Measurements from ENCODE around the gene SERPINB4. TPM values are rescaled to one million over a fixed set of nuclear protein-coding genes. Genes with fewer than 3 reads are reported as not detected.
"Not testable (repeated sequence)": the region's sequence is repeated elsewhere in the genome, so short reads cannot be mapped to it uniquely, and the experiment has no call there.

The SERPINB4 gene
- not detected for polyA plus RNA-seq (2012; ENCODE audit: insufficient read depth, insufficient read length)

DNA sequence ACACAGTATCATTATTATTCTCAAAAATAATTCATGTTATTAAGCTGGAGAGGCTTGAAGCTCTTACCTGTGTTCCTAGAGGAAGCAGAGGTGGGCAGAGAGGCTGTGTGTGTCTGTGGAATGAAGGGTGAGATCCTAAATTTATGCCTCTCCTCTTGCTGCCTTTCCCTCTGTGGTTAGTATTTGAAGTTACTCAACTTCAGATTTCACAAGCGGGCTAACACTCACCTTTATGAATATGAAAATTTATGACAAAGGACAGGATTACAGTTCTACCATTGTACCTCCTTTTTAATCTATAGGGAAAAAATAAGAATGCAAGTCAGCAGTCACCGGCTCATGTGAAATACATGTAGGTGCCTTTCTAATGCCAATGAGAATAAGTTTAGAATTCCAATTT is at the start of gene SERPINB4:
SERPINB4 (minus strand) TSS at position 115 of the 400 bp plus-strand sequence. CDS start 679 bp downstream, outside the sequence.
- not testable (repeated sequence) for DNase-seq (ENCODE audit: low read depth, low spot score); H3K4me3 ChIP-seq (ENCODE audit: low read length)

DNA sequence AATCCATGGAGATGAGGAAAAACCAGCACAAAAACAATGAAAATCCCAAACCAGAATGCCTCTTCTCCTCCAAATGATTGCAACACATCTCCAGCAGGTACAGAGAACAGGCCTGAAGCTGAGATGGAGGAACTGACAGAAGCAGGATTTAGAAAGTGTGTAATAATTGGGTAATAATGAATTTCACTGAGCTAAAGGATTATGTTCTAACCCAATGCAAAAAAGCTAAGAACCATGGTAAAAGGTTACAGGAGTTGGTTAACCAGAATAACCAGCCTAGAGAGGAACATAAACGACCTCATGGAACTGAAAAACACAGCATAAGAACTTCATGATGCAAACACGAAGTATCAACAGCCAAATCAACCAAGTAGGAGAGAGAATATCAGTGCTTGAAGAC is 45.0 kb upstream of the SERPINB4 start:
- DNase-seq (ENCODE audit: low read depth, low spot score): no peak
- no peak overlapping the region for H3K4me3 ChIP-seq (ENCODE audit: low read length)

GRCh38 chr18:63686871-63687270 is 42.8 kb upstream of the SERPINB4 start:
- H3K4me3 ChIP-seq (ENCODE audit: low read length): no peak overlapping the region
- DNase-seq (ENCODE audit: low read depth, low spot score): no peak

- H3K4me3 ChIP-seq (ENCODE audit: low read length): no peak overlapping the region
- no peak for DNase-seq (ENCODE audit: low read depth, low spot score)
These were observed 40.7 kb upstream of the SERPINB4 start for GRCh38 chr18:63684718-63685117.

GRCh38 chr18:63683890-63684289 is 39.8 kb upstream of the SERPINB4 start:
- no peak for DNase-seq (ENCODE audit: low read depth, low spot score)
- no peak overlapping the region for H3K4me3 ChIP-seq (ENCODE audit: low read length)

- no peak for DNase-seq (ENCODE audit: low read depth, low spot score)
- H3K4me3 ChIP-seq (ENCODE audit: low read length): no peak overlapping the region
These were observed 39.1 kb upstream of the SERPINB4 start for GRCh38 chr18:63683152-63683551.

GRCh38 chr18:63681449-63682340 is 37.6 kb upstream of the SERPINB4 start:
- no peak overlapping the region for H3K4me3 ChIP-seq (ENCODE audit: low read length)
- DNase-seq (ENCODE audit: low read depth, low spot score): no peak

GRCh38 chr18:63679820-63680606 is 36.0 kb upstream of the SERPINB4 start:
- DNase-seq (ENCODE audit: low read depth, low spot score): no peak
- H3K4me3 ChIP-seq (ENCODE audit: low read length): no peak overlapping the region

DNA sequence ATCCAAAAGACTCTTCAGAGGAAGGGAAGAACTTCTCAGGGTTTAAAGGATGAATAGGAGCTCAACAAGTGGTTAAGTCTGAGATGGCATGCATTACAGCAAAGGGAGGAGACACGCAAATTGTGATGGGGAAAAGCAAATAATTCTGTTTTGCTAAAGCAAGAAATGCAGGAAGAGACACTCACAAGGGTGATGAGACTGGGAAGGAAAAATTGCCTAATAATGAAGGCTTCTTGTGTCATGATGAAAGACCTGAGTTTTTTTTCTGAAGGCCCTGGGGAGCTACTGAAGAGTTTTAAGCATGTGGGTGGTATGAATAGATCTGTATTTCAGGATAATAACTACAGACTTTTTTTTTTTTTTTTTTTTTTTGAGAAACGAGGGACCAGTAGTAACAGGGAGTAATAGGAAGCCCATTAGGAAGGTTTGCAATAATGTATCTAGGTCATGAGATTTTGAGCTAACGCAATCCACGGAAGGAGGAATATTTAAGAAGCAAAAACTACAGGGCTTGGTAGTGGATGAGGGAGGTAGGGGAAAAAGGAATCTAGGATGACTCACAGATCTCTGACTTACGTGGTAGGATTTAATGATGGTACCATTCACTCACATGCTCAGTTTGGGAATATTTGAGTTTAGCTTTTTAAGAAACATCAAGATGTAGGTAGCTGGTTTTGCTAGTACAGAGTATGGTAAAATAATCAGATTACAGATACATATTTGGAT is 33.6 kb upstream of the SERPINB4 start:
- H3K4me3 ChIP-seq (ENCODE audit: low read length): no peak overlapping the region
- no peak for DNase-seq (ENCODE audit: low read depth, low spot score)

DNA sequence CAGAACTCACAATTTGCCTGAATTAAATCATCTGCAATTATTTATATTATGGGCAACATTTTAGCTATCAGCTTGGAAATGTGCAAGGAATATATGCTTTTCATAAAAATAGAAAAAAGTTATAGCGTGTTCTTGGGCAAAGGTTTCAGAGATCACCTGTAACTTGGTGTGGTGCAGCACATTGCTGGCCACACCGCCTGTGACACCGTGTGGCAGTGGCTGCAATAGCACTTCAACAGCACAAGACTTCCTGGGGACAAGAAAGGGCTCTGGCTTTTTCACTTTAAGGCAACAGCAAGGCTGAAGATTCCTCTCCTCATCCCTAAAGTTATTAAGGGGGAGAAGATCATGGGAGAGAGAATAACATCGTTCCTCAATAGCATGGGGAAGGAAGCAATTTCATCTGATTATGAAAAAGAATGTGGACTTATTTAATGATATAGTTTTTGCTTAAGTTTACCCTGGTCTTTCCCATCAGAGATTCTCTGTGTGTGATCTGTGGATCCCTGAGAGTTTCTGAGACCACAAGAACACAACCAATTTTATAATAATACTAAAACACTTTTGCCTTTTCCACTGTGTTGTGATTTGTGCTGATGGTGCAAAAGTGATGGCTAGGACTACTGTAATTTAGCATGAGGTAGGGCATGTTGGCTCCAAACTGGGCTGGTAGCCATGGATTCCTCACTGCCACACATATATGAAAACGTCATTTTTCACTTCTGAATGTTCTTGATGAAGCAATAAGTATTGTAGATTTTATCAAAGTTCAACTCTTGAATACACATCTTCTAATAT is 32.7 kb upstream of the SERPINB4 start:
- no peak overlapping the region for H3K4me3 ChIP-seq (ENCODE audit: low read length)
- DNase-seq (ENCODE audit: low read depth, low spot score): peak; percentile 1

DNA sequence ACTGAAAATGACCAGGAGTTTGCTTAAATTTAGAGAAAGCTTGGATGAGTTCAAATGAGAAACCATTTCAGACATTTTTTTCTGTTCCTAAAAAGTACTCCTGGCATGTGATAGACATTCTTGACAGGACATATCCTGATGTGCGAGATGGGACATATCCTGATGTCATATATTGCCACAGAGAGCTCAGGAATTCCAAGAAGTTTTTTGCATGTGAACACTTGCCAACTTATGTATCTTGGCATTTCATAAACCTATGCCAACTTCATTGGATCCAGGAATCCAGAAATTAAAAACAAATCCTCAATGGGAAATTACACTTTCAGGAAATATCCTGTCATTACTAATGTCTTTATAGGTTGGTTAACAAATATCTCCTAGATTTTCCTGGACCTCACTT is 20.5 kb upstream of the SERPINB4 start:
- H3K4me3 ChIP-seq (ENCODE audit: low read length): no peak overlapping the region
- DNase-seq (ENCODE audit: low read depth, low spot score): no peak

- not testable (repeated sequence) for DNase-seq (ENCODE audit: low read depth, low spot score)
These were observed 17.7 kb upstream of the SERPINB4 start, which contains the start of gene SERPINB3 for GRCh38 chr18:63661750-63662149. Gene SERPINB3 (minus strand): TSS chr18:63661893. CDS start chr18:63661216, 677 bp downstream.

GRCh38 chr18:63658920-63659319 is 14.9 kb upstream of the SERPINB4 start:
- DNase-seq (ENCODE audit: low read depth, low spot score): not testable (repeated sequence)

More at GRCh38 chr18:63661750-63662149, 17.7 kb upstream of the SERPINB4 start, which contains the start of gene SERPINB3:
- not testable (repeated sequence) for H3K4me3 ChIP-seq (ENCODE audit: low read length)

DNA sequence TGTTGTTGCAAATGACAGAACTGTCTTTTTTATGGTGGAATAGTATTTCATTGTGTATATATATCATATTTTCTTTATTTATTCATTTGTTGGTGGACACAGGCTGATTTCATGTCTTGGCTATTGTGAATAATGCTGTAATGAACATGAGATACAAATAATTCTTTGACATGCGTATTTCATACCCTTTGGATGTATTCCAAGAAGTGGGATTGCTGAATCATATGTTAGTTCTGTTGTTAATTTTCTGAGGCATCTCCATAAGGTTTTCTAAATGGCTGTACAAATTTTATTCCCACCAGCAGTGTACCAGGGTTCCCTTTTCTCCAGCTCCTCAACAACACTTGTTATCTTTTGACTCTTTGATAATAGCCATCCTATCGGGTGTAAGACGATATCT is 6.2 kb upstream of the SERPINB4 start:
- not testable (repeated sequence) for H3K4me3 ChIP-seq (ENCODE audit: low read length); DNase-seq (ENCODE audit: low read depth, low spot score)

More at GRCh38 chr18:63658920-63659319, 14.9 kb upstream of the SERPINB4 start:
- H3K4me3 ChIP-seq (ENCODE audit: low read length): not testable (repeated sequence)

DNA sequence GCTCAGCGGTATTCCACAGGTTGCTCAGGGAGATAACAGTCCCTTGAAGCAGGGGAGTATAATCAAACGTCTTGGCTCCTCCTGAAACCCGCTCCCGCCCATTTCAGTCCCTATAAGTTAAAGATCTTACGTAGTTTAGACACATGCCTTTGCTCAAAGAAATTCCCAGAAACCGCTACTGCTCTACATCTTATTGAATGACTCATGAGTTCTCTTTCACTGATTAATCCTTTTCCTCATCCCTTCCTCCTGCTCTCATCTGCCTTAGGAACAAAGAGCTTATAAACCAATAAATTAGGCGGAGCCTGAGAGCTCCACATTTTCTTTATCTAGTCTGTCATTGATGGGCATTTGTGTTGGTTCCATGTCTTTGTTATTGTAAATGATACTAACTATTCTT is 4.2 kb upstream of the SERPINB4 start:
- no peak for DNase-seq (ENCODE audit: low read depth, low spot score)

DNA sequence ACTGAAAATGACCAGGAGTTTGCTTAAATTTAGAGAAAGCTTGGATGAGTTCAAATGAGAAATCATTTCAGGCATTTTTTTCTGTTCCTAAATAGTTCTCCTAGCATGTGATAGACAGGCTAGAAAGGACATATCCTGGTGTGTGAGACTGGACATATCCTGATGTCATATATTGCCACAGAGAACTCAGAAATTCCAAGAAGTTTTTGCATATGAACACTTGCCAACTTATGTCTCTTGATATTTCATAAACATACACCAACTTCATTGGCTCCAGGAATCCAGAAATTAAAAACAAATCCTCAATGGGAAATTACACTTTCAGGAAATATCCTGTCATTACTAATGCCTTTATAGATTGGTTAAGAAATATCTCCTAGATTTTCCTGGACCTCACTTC is 2.9 kb upstream of the SERPINB4 start:
- no peak for DNase-seq (ENCODE audit: low read depth, low spot score)

More for the DNA sequence above, 4.2 kb upstream of the SERPINB4 start:
- H3K4me3 ChIP-seq (ENCODE audit: low read length): no peak overlapping the region

GRCh38 chr18:63644694-63645093 is 638 bp upstream of the SERPINB4 start:
- H3K4me3 ChIP-seq (ENCODE audit: low read length); DNase-seq (ENCODE audit: low read depth, low spot score): not testable (repeated sequence)

More for the DNA sequence above, 2.9 kb upstream of the SERPINB4 start:
- H3K4me3 ChIP-seq (ENCODE audit: low read length): no peak overlapping the region

DNA sequence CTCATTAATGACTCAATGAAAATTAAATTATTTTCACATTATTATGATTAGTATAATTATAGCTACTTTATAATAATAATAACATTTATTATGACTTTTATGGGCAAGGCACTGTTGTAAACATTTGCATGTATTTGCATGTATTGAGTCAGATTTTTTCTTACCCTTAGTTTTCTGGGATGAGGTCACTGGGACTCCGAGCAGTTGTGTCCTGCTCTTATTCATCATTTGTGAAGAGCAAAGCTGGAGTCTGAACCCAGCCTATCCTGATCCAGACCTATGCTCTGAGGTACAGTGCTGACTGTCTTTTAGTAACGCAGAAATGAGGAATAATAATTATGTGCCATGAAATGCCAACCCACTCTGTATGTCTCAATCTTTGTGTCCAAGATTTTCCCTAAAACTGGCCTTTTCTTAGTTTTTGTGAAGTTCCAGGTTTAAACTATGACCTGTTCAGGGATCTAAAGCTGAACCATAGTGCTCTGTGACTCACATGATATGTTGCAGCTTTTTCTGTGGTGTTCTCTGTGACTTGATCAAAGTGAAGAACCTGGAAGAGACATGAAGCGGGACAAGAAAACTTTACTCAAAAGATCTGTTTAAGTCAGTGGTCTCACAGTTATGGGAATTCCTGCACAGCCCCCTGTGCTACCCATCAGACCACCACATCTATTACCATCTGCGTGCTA is 1.2 kb downstream of the SERPINB4 start:
- H3K4me3 ChIP-seq (ENCODE audit: low read length); DNase-seq (ENCODE audit: low read depth, low spot score): not testable (repeated sequence)
